Endothelial cell of umbilical vein (primary cell): ENCODE measurements around the gene SSH3. TPM values are rescaled to one million over a fixed set of nuclear protein-coding genes. Genes with fewer than 3 reads are reported as not detected.

ENCODE experiments used
- BruUV-seq: library from RNA; stranded (reverse); fragments of 400-500 nt; replicated peaks from 2 replicates; lab custom pipeline; 2021; lab: Mats Ljungman, UMichigan
- CTCF ChIA-PET: fragments of 300-600, 350-600 bp; sonication (Branson Sonifier 250); formaldehyde crosslinking; loops from one replicate; lab custom pipeline; 2021; ENCODE audit warnings: antibody characterized with exemption, inconsistent platforms; lab: Charles Lee
- POLR2A ChIA-PET: fragments of 300-600, 350-600 bp; sonication (Branson Sonifier 250); formaldehyde crosslinking; loops from one replicate; lab custom pipeline; 2021; ENCODE audit warnings: antibody characterized with exemption, inconsistent platforms; lab: Charles Lee
- DNase-seq: peaks from one replicate; pipeline ENCODE4 v3.0.0-alpha.2; 2011; ENCODE audit warnings: low read depth, low spot score
- FAIRE-seq: peaks from 2 replicates; lab custom pipeline; 2011; peaks lifted over from hg19 to GRCh38; lab: Jason Lieb, UNC
- H2AFZ ChIP-seq: 2 replicates; pipeline ENCODE4 v1.6.0; 2012; ENCODE audit warnings: low read depth, low read length, control low read depth, inconsistent platforms
- H3K27ac ChIP-seq: 2 replicates; pipeline ENCODE4 v1.5.1; 2011; ENCODE audit warnings: low read depth, mild to moderate bottlenecking, control low read depth, low read length, moderate library complexity; ENCODE audit not compliant: insufficient read depth
- H3K27me3 ChIP-seq, 2 experiments: 2 replicates each; pipeline versions ENCODE4 v1.6.0 to v1.6.1; 2011; ENCODE audit warnings: low read length in 2 of 2, mixed read lengths in 1 of 2; ENCODE audit not compliant: control insufficient read depth in 2 of 2, insufficient read depth in 2 of 2
- H3K36me3 ChIP-seq, 2 experiments: 2 replicates in 1 of 2; 3 replicates in 1 of 2; pipeline ENCODE4 v1.5.1; 2011; ENCODE audit warnings: low read length in 2 of 2, mild to moderate bottlenecking in 1 of 2, moderate library complexity in 1 of 2; ENCODE audit not compliant: control insufficient read depth in 2 of 2, insufficient read depth in 2 of 2; ENCODE audit errors: extremely low read depth in 1 of 2
- H3K4me1 ChIP-seq: 3 replicates; pipeline ENCODE4 v1.5.1; 2011; ENCODE audit warnings: mild to moderate bottlenecking, low read length; ENCODE audit not compliant: control insufficient read depth, insufficient read depth; ENCODE audit errors: extremely low read depth
- H3K4me2 ChIP-seq: 2 replicates; pipeline ENCODE4 v1.6.1; 2011; ENCODE audit warnings: low read length, control low read depth, mixed read lengths; ENCODE audit not compliant: insufficient read depth
- H3K4me3 ChIP-seq, 3 experiments: fragments of 200-600 bp in 1 of 3; sonication (generic), shearing (Covaris generic) in 1 of 3; replicated peaks in 1 of 3; 2 replicates each; pipeline ENCODE4 v1.5.1; 2011 to 2016; ENCODE audit warnings: control low read depth in 3 of 3, low read length in 3 of 3, mild to moderate bottlenecking in 2 of 3, inconsistent platforms in 1 of 3, low read depth in 1 of 3, moderate library complexity in 1 of 3; ENCODE audit not compliant: insufficient read depth in 1 of 3
- H3K79me2 ChIP-seq: 2 replicates; pipeline ENCODE4 v1.6.0; 2012; ENCODE audit warnings: low read length, inconsistent platforms; ENCODE audit not compliant: control insufficient read depth, insufficient read depth
- H3K9ac ChIP-seq: replicated peaks from 2 replicates; pipeline ENCODE3; 2011; ENCODE audit warnings: low read length, control low read depth; ENCODE audit not compliant: insufficient read depth; ENCODE audit errors: extremely low read depth
- H3K9me1 ChIP-seq: replicated peaks from 3 replicates; pipeline ENCODE4 v1.6.0; 2011; ENCODE audit warnings: mild to moderate bottlenecking, low read length; ENCODE audit not compliant: control insufficient read depth, insufficient read depth; ENCODE audit errors: extremely low read depth
- H3K9me3 ChIP-seq: replicated peaks from 2 replicates; pipeline ENCODE4 v1.5.1; 2012; ENCODE audit warnings: low read length, inconsistent platforms; ENCODE audit not compliant: control insufficient read depth, insufficient read depth
- H4K20me1 ChIP-seq: replicated peaks from 2 replicates; pipeline ENCODE3; 2011; ENCODE audit warnings: mild to moderate bottlenecking, low read length; ENCODE audit not compliant: control insufficient read depth, insufficient read depth; ENCODE audit errors: extremely low read depth
- EZH2 ChIP-seq: IDR thresholded peaks from 2 replicates; pipeline ENCODE4 v1.6.1; 2012; ENCODE audit warnings: borderline replicate concordance, low read depth, mild to moderate bottlenecking, moderate library complexity, low read length, inconsistent platforms; ENCODE audit not compliant: severe bottlenecking
- FOS ChIP-seq: IDR thresholded peaks from 2 replicates; pipeline ENCODE4 v1.6.1; 2011; ENCODE audit warnings: mild to moderate bottlenecking, low read length, moderate library complexity, borderline replicate concordance; ENCODE audit not compliant: insufficient read depth
- GATA2 ChIP-seq: IDR thresholded peaks from 2 replicates; pipeline ENCODE4 v1.7.0; 2011; ENCODE audit warnings: low read depth, mild to moderate bottlenecking, moderate library complexity, mixed read lengths, low read length; ENCODE audit not compliant: insufficient read length, insufficient read depth
- JUN ChIP-seq: IDR thresholded peaks from 2 replicates; pipeline ENCODE4 v1.6.1; 2011; ENCODE audit warnings: borderline replicate concordance, low read depth; ENCODE audit not compliant: insufficient read length, insufficient read depth
- MYC ChIP-seq: IDR thresholded peaks from one replicate; pipeline ENCODE4 v1.6.1; 2011; ENCODE audit warnings: mild to moderate bottlenecking, low read depth, low read length
- POLR2A ChIP-seq: IDR thresholded peaks from 2 replicates; pipeline ENCODE4 v1.6.1; 2012; ENCODE audit warnings: low read depth, mild to moderate bottlenecking, control low read depth, low read length
- POLR2AphosphoS5 ChIP-seq: IDR thresholded peaks from 2 replicates; pipeline ENCODE4 v1.6.1; 2012; ENCODE audit warnings: low read depth, mild to moderate bottlenecking, control low read depth, low read length, moderate library complexity; ENCODE audit not compliant: insufficient read depth
- dilution Hi-C: fragments of 300-500 bp; cut with MboI; formaldehyde crosslinking; loops from one replicate; pipeline ENCODE4 v1.15.0; 2019; ENCODE audit warnings: low sequenced_read_pairs; ENCODE audit not compliant: extremely low pct_ligation_motif_present
- intact Hi-C: fragments of 100-400 bp; cut with micrococcal nuclease; formaldehyde crosslinking; loops from one replicate; pipeline ENCODE4 v1.10.0; 2022
- polyA plus RNA-seq, 4 experiments: library from polyadenylated mRNA; depleted of rRNA in 3 of 4; stranded (reverse) in 3 of 4; unstranded in 1 of 4; fragments of >200 nt; gene quantifications; 2 replicates each; pipeline versions ENCODE4 v1.2.1 to v1.2.3, GENCODE V29; 2011 to 2012; ENCODE audit warnings: missing spikeins in 1 of 4
- total RNA-seq: library from RNA; stranded (reverse); gene quantifications from 2 replicates; pipeline ENCODE4 v1.2.3, GENCODE V29; 2021
- TF ChIP-seq, protein P1 (sequence below): IDR thresholded peaks from 2 replicates; pipeline ENCODE4 v1.6.1; 2011; ENCODE audit not compliant: insufficient read depth, insufficient read length
- TF ChIP-seq, protein P2 (sequence below), 2 donors: IDR thresholded peaks; 1 replicate in 1 of 2; 2 replicates in 1 of 2; pipeline ENCODE4 v1.5.1; 2011; ENCODE audit warnings: low read length in 2 of 2, mild to moderate bottlenecking in 2 of 2, moderate library complexity in 2 of 2, control low read depth in 1 of 2, inconsistent platforms in 1 of 2, low read depth in 1 of 2; ENCODE audit not compliant: insufficient read depth in 1 of 2; ENCODE audit errors: extremely low read depth in 1 of 2

Gene SSH3
- total and polyA plus RNA-seq, 2 donors (not counting 3 experiments of a cell fraction or from before 2014, with no cell fraction given), result 14.3 to 16.5 TPM

DNA sequence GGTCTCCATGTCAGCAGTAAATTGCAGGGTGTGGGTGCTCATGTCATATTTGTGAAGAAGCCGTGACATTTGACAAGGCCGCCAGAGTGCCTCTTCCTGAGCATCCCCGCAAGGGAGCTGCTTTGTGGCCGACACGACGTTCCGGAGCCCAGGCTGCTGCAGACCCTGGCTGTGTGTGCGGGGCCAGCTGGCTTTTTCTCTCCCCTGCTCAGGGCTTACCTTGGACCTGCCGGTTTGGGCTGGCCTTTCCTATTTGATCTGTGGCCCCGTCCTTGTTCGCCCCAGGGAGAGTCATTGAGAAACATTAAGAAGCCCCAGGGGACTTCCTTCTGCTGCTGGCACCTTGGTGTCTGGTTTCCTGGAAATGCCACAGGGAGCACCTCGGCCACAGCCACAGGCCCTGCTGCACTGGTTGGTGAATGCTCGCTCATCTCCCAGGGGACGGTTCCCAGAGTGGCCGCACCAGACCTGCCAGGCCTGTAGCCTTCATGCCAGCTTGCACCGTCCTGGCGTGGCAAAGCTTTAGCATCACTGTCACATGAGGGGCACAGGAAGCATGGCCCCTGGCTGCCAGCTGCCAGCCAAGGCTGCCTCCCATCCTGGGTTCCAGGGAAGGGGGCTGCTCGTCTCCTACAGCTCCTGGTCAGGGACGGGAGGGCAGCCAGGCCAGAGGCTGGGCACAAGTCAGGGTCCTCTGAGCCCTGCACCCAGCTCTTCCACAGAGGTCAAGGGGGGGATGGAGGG is 31.6 kb upstream of the SSH3 start:
- CTCF ChIA-PET, result interaction anchor here (0.9 to 2.7 kb wide), 6 partner anchors 9 to 190 kb away, joined by 3 to 12 read pairs (median 4); partner anchors contain the start of gene ANKRD13D
- Histone ChIP-seq H3K36me3 (peaks cover 0 to 9% of the 10 kb centered on the region in 2 experiments), H3K9me3 (no peaks in the 10 kb centered on the region), H3K9ac (no peak overlapping the region), H3K9me1 (no peaks in the 10 kb centered on the region), H4K20me1 (no peaks in the 10 kb centered on the region), H3K4me1 (peaks cover 36% of the 10 kb centered on the region), H3K4me2 (no peak overlapping the region), H3K27me3 (no peaks in the 10 kb centered on the region), H3K27ac (no peak overlapping the region), H3K79me2 (peaks cover 91% of the 10 kb centered on the region), H2AFZ (no peak overlapping the region), H3K4me3 (no peak overlapping the region)
- dilution Hi-C loops (no loop called here), intact Hi-C loops (no loop called here)
- no peak for FAIRE-seq
- BruUV-seq, result no TSS peak
- POLR2A ChIA-PET, result no interaction called here
- no peak for DNase-seq
- TF ChIP-seq EZH2, result no peak
- no peak for TF ChIP-seq MYC
- no peak for TF ChIP-seq FOS
- TF ChIP-seq POLR2A, result no peak
- TF ChIP-seq POLR2AphosphoS5, result no peak
- TF ChIP-seq, protein P1, sequence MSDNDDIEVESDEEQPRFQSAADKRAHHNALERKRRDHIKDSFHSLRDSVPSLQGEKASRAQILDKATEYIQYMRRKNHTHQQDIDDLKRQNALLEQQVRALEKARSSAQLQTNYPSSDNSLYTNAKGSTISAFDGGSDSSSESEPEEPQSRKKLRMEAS, result no peak
- no peak for TF ChIP-seq JUN
- TF ChIP-seq GATA2, result no peak
- TF ChIP-seq, protein P2, sequence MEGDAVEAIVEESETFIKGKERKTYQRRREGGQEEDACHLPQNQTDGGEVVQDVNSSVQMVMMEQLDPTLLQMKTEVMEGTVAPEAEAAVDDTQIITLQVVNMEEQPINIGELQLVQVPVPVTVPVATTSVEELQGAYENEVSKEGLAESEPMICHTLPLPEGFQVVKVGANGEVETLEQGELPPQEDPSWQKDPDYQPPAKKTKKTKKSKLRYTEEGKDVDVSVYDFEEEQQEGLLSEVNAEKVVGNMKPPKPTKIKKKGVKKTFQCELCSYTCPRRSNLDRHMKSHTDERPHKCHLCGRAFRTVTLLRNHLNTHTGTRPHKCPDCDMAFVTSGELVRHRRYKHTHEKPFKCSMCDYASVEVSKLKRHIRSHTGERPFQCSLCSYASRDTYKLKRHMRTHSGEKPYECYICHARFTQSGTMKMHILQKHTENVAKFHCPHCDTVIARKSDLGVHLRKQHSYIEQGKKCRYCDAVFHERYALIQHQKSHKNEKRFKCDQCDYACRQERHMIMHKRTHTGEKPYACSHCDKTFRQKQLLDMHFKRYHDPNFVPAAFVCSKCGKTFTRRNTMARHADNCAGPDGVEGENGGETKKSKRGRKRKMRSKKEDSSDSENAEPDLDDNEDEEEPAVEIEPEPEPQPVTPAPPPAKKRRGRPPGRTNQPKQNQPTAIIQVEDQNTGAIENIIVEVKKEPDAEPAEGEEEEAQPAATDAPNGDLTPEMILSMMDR (IDR thresholded peaks at IDR 0.05; ENCODE audit: extremely low read depth in 1 of 2, insufficient read depth in 1 of 2, low read depth in 1 of 2, low read length in 2 of 2), result no peak
